ENCODE data around the gene ZGLP1. TPM values are rescaled to one million over a fixed set of nuclear protein-coding genes. Genes with fewer than 3 reads are reported as not detected.

The ZGLP1 gene
- total RNA-seq (2022; extraction: Qiagen RNA extraction; ENCODE audit: low read depth): 1.2 to 4.1 TPM (median 1.8 TPM) in 5 replicates

GRCh38 chr19:10309423-10309822 is at the start of gene ZGLP1:
Gene ZGLP1, minus strand, starts transcription at chr19:10309815.

GRCh38 chr19:10339380-10339960 is 29.9 kb upstream of the ZGLP1 start, which contains the start of gene ICAM3:
Gene ICAM3, minus strand, starts transcription at chr19:10339624. Its CDS starts 10 bp downstream, at chr19:10339614.

GRCh38 chr19:10332965-10333757 is 23.5 kb upstream of the ZGLP1 start, which contains the start of gene RAVER1:
Gene RAVER1, minus strand, starts transcription at chr19:10333529. Its CDS starts 22 bp downstream, at chr19:10333507.

GRCh38 chr19:10315335-10316214 is 6.0 kb upstream of the ZGLP1 start, which contains the start of gene FDX2:
Gene FDX2, minus strand, starts transcription at chr19:10316015. Its CDS starts 19 bp downstream, at chr19:10315996.

GRCh38 chr19:10289836-10290356 is 19.7 kb downstream of the ZGLP1 start, which contains the start of gene ICAM5:
Gene ICAM5, plus strand, starts transcription at chr19:10289952. Its CDS starts 92 bp downstream, at chr19:10290044.

GRCh38 chr19:10286803-10287737 is 22.5 kb downstream of the ZGLP1 start, which contains the start of gene ICAM4:
Gene ICAM4, plus strand, starts transcription at chr19:10286955. Its CDS starts 58 bp downstream, at chr19:10287013.

GRCh38 chr19:10270616-10271394 is 38.8 kb downstream of the ZGLP1 start, which contains the start of gene ICAM1:
Gene ICAM1, plus strand, starts transcription at chr19:10271120. Its CDS starts 40 bp downstream, at chr19:10271160.

Other genes starting within 250 kb of the ZGLP1 start
- 6.0 to 9.3 TPM (median 8.2 TPM) in 5 replicates for gene SHFL, start 223.5 kb downstream of the ZGLP1 start, total RNA-seq (2022; extraction: Qiagen RNA extraction; ENCODE audit: low read depth)
- gene ANGPTL6, start 207.1 kb downstream of the ZGLP1 start, total RNA-seq (2022; extraction: Qiagen RNA extraction; ENCODE audit: low read depth): 0.05 to 0.14 TPM (median 0.12 TPM) in 3 of 5 replicates, not detected in the others
- 39.6 to 57.2 TPM (median 57.1 TPM) in 5 replicates for gene PPAN, start 203.5 kb downstream of the ZGLP1 start, total RNA-seq (2022; extraction: Qiagen RNA extraction; ENCODE audit: low read depth)
- gene P2RY11, start 198.1 kb downstream of the ZGLP1 start, total RNA-seq (2022; extraction: Qiagen RNA extraction; ENCODE audit: low read depth): 5.8 to 13.1 TPM (median 7.6 TPM) in 5 replicates
- 161 to 180 TPM (median 166 TPM) in 5 replicates for gene EIF3G, start 189.9 kb downstream of the ZGLP1 start, total RNA-seq (2022; extraction: Qiagen RNA extraction; ENCODE audit: low read depth)
- 51.3 to 66.7 TPM (median 64.7 TPM) in 5 replicates for gene DNMT1, start 114.9 kb downstream of the ZGLP1 start, total RNA-seq (2022; extraction: Qiagen RNA extraction; ENCODE audit: low read depth)
- 0.96 to 1.2 TPM (median 1.2 TPM) in 5 replicates for gene S1PR2, start 78.5 kb downstream of the ZGLP1 start, total RNA-seq (2022; extraction: Qiagen RNA extraction; ENCODE audit: low read depth)
- gene MRPL4, start 57.6 kb downstream of the ZGLP1 start, total RNA-seq (2022; extraction: Qiagen RNA extraction; ENCODE audit: low read depth): 59.0 to 78.7 TPM (median 77.4 TPM) in 5 replicates
- 4.2 to 6.4 TPM (median 5.1 TPM) in 5 replicates for gene ICAM1, start 38.7 kb downstream of the ZGLP1 start, total RNA-seq (2022; extraction: Qiagen RNA extraction; ENCODE audit: low read depth)
- 0.10 to 0.12 TPM in 2 of 5 replicates, not detected in the others for gene ICAM4, start 22.9 kb downstream of the ZGLP1 start, total RNA-seq (2022; extraction: Qiagen RNA extraction; ENCODE audit: low read depth)
- gene ICAM5, start 19.9 kb downstream of the ZGLP1 start, total RNA-seq (2022; extraction: Qiagen RNA extraction; ENCODE audit: low read depth): 0.42 to 1.2 TPM (median 0.78 TPM) in 5 replicates
- 22.1 to 41.4 TPM (median 33.1 TPM) in 5 replicates for gene FDX2, start 6.2 kb upstream of the ZGLP1 start, total RNA-seq (2022; extraction: Qiagen RNA extraction; ENCODE audit: low read depth)
- 19.7 to 31.8 TPM (median 26.2 TPM) in 5 replicates for gene RAVER1, start 23.7 kb upstream of the ZGLP1 start, total RNA-seq (2022; extraction: Qiagen RNA extraction; ENCODE audit: low read depth)
- gene ICAM3, start 29.8 kb upstream of the ZGLP1 start, total RNA-seq (2022; extraction: Qiagen RNA extraction; ENCODE audit: low read depth): 6.5 to 11.4 TPM (median 8.8 TPM) in 5 replicates
- gene TYK2, start 70.8 kb upstream of the ZGLP1 start, total RNA-seq (2022; extraction: Qiagen RNA extraction; ENCODE audit: low read depth): 25.9 to 44.4 TPM (median 43.3 TPM) in 5 replicates
- 163 to 208 TPM (median 188 TPM) in 5 replicates for gene CDC37, start 93.7 kb upstream of the ZGLP1 start, total RNA-seq (2022; extraction: Qiagen RNA extraction; ENCODE audit: low read depth)
- 4.2 to 5.2 TPM (median 4.2 TPM) in 5 replicates for gene PDE4A, start 110.7 kb upstream of the ZGLP1 start, total RNA-seq (2022; extraction: Qiagen RNA extraction; ENCODE audit: low read depth)
- 51.6 to 75.8 TPM (median 59.7 TPM) in 5 replicates for gene KEAP1, start 193.5 kb upstream of the ZGLP1 start, total RNA-seq (2022; extraction: Qiagen RNA extraction; ENCODE audit: low read depth)
- gene S1PR5, start 207.6 kb upstream of the ZGLP1 start, total RNA-seq (2022; extraction: Qiagen RNA extraction; ENCODE audit: low read depth): 2.0 to 3.0 TPM (median 2.5 TPM) in 5 replicates
- 16.7 to 24.8 TPM (median 20.3 TPM) in 5 replicates for gene ATG4D, start 234.1 kb upstream of the ZGLP1 start, total RNA-seq (2022; extraction: Qiagen RNA extraction; ENCODE audit: low read depth)

Measured in A549 treated with RU486 at 1 μM for 4 hours (cell line).